ENCODE results near the gene SLC44A1.

- TF ChIP-seq BRF2 (CRISPR knock-in tag; IDR thresholded peaks at IDR 0.05) = no peak
- no peak for TF ChIP-seq NFE2L1 (CRISPR knock-in tag; IDR thresholded peaks at IDR 0.05; ENCODE audit: borderline replicate concordance)
- TF ChIP-seq SRF (IDR thresholded peaks at IDR 0.05; ENCODE audit: low read depth, low read length) = no peak
- TF ChIP-seq ZNF549 (CRISPR knock-in tag; IDR thresholded peaks at IDR 0.05) = no peak
- no peak for TF ChIP-seq ZNF619 (CRISPR knock-in tag; IDR thresholded peaks at IDR 0.05)
- TF ChIP-seq TSC22D2 (CRISPR knock-in tag; IDR thresholded peaks at IDR 0.05; ENCODE audit: borderline replicate concordance) = no peak
- TF ChIP-seq CHD2 (IDR thresholded peaks at IDR 0.05; ENCODE audit: low read depth, low read length) = no peak
- TF ChIP-seq ATF3 (CRISPR knock-in tag; IDR thresholded peaks at IDR 0.05) = no peak
Observed at GRCh38 chr9:105479846-105480245, 235.4 kb downstream of the SLC44A1 start.
